Keratinocyte (primary cell): ENCODE measurements around the gene RNPEPL1. TPM values are rescaled to one million over a fixed set of nuclear protein-coding genes. Genes with fewer than 3 reads are reported as not detected.

Source experiments
- DNase-seq: peaks from one replicate; pipeline ENCODE4 v3.0.0-alpha.2; 2011; ENCODE audit warnings: low read depth, missing footprints, low spot score
- FAIRE-seq: peaks from 2 replicates; lab custom pipeline; 2011; peaks lifted over from hg19 to GRCh38; lab: Jason Lieb, UNC
- H2AFZ ChIP-seq: 2 replicates; pipeline ENCODE4 v1.6.0; 2012; ENCODE audit warnings: low read length, control low read depth, inconsistent platforms; ENCODE audit not compliant: control insufficient read depth
- H3K27ac ChIP-seq: 2 replicates; pipeline ENCODE4 v1.5.1; 2011; ENCODE audit warnings: low read length; ENCODE audit not compliant: control insufficient read depth, insufficient read depth
- H3K27me3 ChIP-seq: 3 replicates; pipeline ENCODE4 v1.6.0; 2011; ENCODE audit warnings: low read length; ENCODE audit not compliant: control insufficient read depth, insufficient read depth; ENCODE audit errors: extremely low read depth
- H3K36me3 ChIP-seq, 2 experiments: 2 replicates in 1 of 2; 3 replicates in 1 of 2; pipeline ENCODE4 v1.5.1; 2011; ENCODE audit warnings: low read length in 2 of 2, mild to moderate bottlenecking in 1 of 2; ENCODE audit not compliant: control insufficient read depth in 2 of 2, insufficient read depth in 2 of 2; ENCODE audit errors: extremely low read depth in 1 of 2
- H3K4me1 ChIP-seq: 3 replicates; pipeline ENCODE4 v1.5.1; 2011; ENCODE audit warnings: low read length; ENCODE audit not compliant: control insufficient read depth, insufficient read depth; ENCODE audit errors: extremely low read depth
- H3K4me2 ChIP-seq: 3 replicates; pipeline ENCODE4 v1.6.0; 2011; ENCODE audit warnings: low read depth, low read length; ENCODE audit not compliant: control insufficient read depth, insufficient read depth; ENCODE audit errors: extremely low read depth
- H3K4me3 ChIP-seq, 3 experiments: fragments of 200-600 bp in 1 of 3; sonication (generic) in 1 of 3; 2 replicates in 2 of 3; 3 replicates in 1 of 3; pipeline ENCODE4 v1.5.1; 2011 to 2016; ENCODE audit warnings: low read length in 3 of 3, mild to moderate bottlenecking in 3 of 3, control low read depth in 2 of 3, inconsistent platforms in 1 of 3, low read depth in 1 of 3, mixed read lengths in 1 of 3, mixed run types in 1 of 3, moderate library complexity in 1 of 3; ENCODE audit not compliant: control insufficient read depth in 2 of 3, insufficient read depth in 2 of 3; ENCODE audit errors: extremely low read depth in 1 of 3
- H3K79me2 ChIP-seq: 2 replicates; pipeline ENCODE4 v1.6.0; 2012; ENCODE audit warnings: low read length; ENCODE audit not compliant: control insufficient read depth, insufficient read depth
- H3K9ac ChIP-seq: 3 replicates; pipeline ENCODE4 v1.6.0; 2011; ENCODE audit warnings: low read length; ENCODE audit not compliant: control insufficient read depth, insufficient read depth; ENCODE audit errors: extremely low read depth
- H3K9me1 ChIP-seq: 3 replicates; pipeline ENCODE4 v1.6.0; 2011; ENCODE audit warnings: low read length; ENCODE audit not compliant: control insufficient read depth, insufficient read depth; ENCODE audit errors: extremely low read depth
- H3K9me3 ChIP-seq: 2 replicates; pipeline ENCODE4 v1.5.1; 2012; ENCODE audit warnings: low read depth, low read length; ENCODE audit not compliant: control insufficient read depth
- H4K20me1 ChIP-seq: 3 replicates; pipeline ENCODE4 v1.6.0; 2011; ENCODE audit warnings: low read length; ENCODE audit not compliant: control insufficient read depth, insufficient read depth; ENCODE audit errors: extremely low read depth
- EZH2 ChIP-seq: IDR thresholded peaks from one replicate; pipeline ENCODE4 v1.6.1; 2012; ENCODE audit warnings: inconsistent platforms, mild to moderate bottlenecking, low read length, moderate library complexity
- dilution Hi-C: fragments of 300-500 bp; cut with MboI; formaldehyde crosslinking; loops from one replicate; pipeline ENCODE4 v1.7.0; 2020; ENCODE audit warnings: low sequenced_read_pairs; ENCODE audit not compliant: extremely low pct_ligation_motif_present
- polyA plus RNA-seq, 5 experiments: library from polyadenylated mRNA; depleted of rRNA in 3 of 5; stranded (reverse) in 3 of 5; stranded (forward) in 1 of 5; unstranded in 1 of 5; fragments of >200 nt; gene quantifications; 1 replicate in 1 of 5; 2 replicates in 3 of 5; 3 replicates in 1 of 5; pipeline versions ENCODE4 v1.2.1 to v1.2.3, GENCODE V29; 2011 to 2012; ENCODE audit warnings: missing spikeins in 2 of 5, low read depth in 1 of 5, low replicate concordance in 1 of 5
- TF ChIP-seq, protein P1 (sequence below), 3 experiments: IDR thresholded peaks in 1 of 3; conservative IDR thresholded peaks in 1 of 3; optimal IDR thresholded peaks in 1 of 3; 2 replicates in 2 of 3; 3 replicates in 1 of 3; pipeline versions ENCODE3 to v1.5.1; 2011; ENCODE audit warnings: low read length in 3 of 3, mild to moderate bottlenecking in 3 of 3, moderate library complexity in 2 of 3, control low read depth in 1 of 3, inconsistent platforms in 1 of 3; ENCODE audit not compliant: insufficient read depth in 2 of 3; ENCODE audit errors: extremely low read depth in 1 of 3

Gene RNPEPL1
- polyA plus RNA-seq, 1 donor (not counting 4 experiments of a cell fraction or from before 2014, with no cell fraction given): 3.7 TPM

DNA sequence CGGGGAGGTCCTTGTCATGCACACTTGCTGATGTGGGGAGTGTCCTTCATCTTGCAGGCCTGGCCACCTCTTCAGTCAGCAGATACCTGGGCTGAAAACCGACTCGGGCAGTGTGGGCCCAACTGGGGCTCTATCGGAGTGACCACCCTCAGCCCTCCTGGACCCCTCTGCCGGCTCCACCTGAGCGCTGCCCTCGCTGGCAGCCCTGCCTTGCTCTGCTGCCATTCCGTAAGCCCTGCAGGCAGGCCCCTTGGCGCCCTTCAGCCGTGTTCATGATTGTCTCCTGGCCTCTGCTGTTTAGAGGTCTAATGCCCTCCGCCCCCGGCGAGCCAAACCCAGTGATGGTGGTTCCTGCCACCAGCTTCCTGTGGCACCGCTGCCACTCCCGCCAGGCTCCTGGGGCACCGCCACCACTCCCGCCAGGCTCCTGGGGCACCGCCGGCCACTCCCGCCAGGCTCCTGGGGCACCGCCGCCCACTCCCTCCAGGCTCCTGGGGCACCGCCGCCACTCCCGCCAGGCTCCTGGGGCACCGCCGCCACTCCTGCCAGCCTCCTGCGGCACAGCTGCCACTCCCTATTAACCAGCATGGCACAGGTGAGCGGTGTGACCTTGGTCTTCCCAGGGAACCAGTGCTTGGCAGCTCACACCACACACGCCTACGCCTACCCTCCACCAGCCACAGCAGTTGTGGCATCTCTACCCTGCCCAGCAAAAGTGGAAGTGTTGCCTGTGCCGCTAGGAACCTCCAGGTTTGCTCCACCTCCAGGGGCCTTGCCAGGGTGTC lies 34.2 kb downstream of the RNPEPL1 start:
- no peak overlapping the region for H3K4me3 ChIP-seq
- no peak overlapping the region for H2AFZ ChIP-seq
- FAIRE-seq (no peak), DNase-seq (no peak)
- dilution Hi-C loops: no loop called here
- no peaks in the 10 kb centered on the region for H3K9me1 ChIP-seq
- H3K9ac ChIP-seq: no peak overlapping the region
- TF ChIP-seq, protein P1, sequence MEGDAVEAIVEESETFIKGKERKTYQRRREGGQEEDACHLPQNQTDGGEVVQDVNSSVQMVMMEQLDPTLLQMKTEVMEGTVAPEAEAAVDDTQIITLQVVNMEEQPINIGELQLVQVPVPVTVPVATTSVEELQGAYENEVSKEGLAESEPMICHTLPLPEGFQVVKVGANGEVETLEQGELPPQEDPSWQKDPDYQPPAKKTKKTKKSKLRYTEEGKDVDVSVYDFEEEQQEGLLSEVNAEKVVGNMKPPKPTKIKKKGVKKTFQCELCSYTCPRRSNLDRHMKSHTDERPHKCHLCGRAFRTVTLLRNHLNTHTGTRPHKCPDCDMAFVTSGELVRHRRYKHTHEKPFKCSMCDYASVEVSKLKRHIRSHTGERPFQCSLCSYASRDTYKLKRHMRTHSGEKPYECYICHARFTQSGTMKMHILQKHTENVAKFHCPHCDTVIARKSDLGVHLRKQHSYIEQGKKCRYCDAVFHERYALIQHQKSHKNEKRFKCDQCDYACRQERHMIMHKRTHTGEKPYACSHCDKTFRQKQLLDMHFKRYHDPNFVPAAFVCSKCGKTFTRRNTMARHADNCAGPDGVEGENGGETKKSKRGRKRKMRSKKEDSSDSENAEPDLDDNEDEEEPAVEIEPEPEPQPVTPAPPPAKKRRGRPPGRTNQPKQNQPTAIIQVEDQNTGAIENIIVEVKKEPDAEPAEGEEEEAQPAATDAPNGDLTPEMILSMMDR (optimal IDR thresholded peaks at IDR 0.05 in 1 of 3, IDR thresholded peaks at IDR 0.05 in 1 of 3, conservative IDR thresholded peaks at IDR 0.05 in 1 of 3; ENCODE audit: extremely low read depth in 1 of 3, insufficient read depth in 2 of 3, low read length in 3 of 3): no peak
- no peak for TF ChIP-seq EZH2
- H3K27me3 ChIP-seq: no peaks in the 10 kb centered on the region
- no peak overlapping the region for H3K4me2 ChIP-seq
- H3K79me2 ChIP-seq: no peaks in the 10 kb centered on the region
- H3K36me3 ChIP-seq: peaks cover 0 to 11% of the 10 kb centered on the region in 2 experiments
- no peak overlapping the region for H3K27ac ChIP-seq
- H3K9me3 ChIP-seq: no peaks in the 10 kb centered on the region
- no peaks in the 10 kb centered on the region for H4K20me1 ChIP-seq
- H3K4me1 ChIP-seq: no peaks in the 10 kb centered on the region

GRCh38 chr2:240603081-240603835 lies 35.0 kb downstream of the RNPEPL1 start:
- Histone ChIP-seq H3K36me3 (peaks cover 0 to 6% of the 10 kb centered on the region in 2 experiments), H3K4me1 (no peaks in the 10 kb centered on the region), H3K4me3 (no peak overlapping the region), H3K27me3 (no peaks in the 10 kb centered on the region), H3K27ac (no peak overlapping the region), H3K4me2 (no peak overlapping the region), H2AFZ (no peak overlapping the region), H4K20me1 (no peaks in the 10 kb centered on the region), H3K9me3 (no peaks in the 10 kb centered on the region), H3K9me1 (no peaks in the 10 kb centered on the region), H3K9ac (no peak overlapping the region), H3K79me2 (no peaks in the 10 kb centered on the region)
- FAIRE-seq (no peak), DNase-seq (no peak)
- dilution Hi-C loops: no loop called here
- TF ChIP-seq EZH2: no peak
- TF ChIP-seq, protein P1 (optimal IDR thresholded peaks at IDR 0.05 in 1 of 3, IDR thresholded peaks at IDR 0.05 in 1 of 3, conservative IDR thresholded peaks at IDR 0.05 in 1 of 3; ENCODE audit: extremely low read depth in 1 of 3, insufficient read depth in 2 of 3, low read length in 3 of 3): no peak
